Suppressor macrophage treated with lipopolysaccharide for 1 hour (primary cell): ENCODE data around the gene ADAMTS6.
A peak's percentile ranks its signal among the peaks of the same experiment; 100 is the strongest.
"Not testable (repeated sequence)": the region's sequence is repeated elsewhere in the genome, so short reads cannot be mapped to it uniquely, and the experiment has no call there.

Source experiments
- DNase-seq, 3 donors: peaks; one replicate each; pipeline ENCODE4 v3.0.0-alpha.2; 2020 to 2022

Gene ADAMTS6, protein sequence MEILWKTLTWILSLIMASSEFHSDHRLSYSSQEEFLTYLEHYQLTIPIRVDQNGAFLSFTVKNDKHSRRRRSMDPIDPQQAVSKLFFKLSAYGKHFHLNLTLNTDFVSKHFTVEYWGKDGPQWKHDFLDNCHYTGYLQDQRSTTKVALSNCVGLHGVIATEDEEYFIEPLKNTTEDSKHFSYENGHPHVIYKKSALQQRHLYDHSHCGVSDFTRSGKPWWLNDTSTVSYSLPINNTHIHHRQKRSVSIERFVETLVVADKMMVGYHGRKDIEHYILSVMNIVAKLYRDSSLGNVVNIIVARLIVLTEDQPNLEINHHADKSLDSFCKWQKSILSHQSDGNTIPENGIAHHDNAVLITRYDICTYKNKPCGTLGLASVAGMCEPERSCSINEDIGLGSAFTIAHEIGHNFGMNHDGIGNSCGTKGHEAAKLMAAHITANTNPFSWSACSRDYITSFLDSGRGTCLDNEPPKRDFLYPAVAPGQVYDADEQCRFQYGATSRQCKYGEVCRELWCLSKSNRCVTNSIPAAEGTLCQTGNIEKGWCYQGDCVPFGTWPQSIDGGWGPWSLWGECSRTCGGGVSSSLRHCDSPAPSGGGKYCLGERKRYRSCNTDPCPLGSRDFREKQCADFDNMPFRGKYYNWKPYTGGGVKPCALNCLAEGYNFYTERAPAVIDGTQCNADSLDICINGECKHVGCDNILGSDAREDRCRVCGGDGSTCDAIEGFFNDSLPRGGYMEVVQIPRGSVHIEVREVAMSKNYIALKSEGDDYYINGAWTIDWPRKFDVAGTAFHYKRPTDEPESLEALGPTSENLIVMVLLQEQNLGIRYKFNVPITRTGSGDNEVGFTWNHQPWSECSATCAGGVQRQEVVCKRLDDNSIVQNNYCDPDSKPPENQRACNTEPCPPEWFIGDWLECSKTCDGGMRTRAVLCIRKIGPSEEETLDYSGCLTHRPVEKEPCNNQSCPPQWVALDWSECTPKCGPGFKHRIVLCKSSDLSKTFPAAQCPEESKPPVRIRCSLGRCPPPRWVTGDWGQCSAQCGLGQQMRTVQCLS (N-terminal part only)

DNA sequence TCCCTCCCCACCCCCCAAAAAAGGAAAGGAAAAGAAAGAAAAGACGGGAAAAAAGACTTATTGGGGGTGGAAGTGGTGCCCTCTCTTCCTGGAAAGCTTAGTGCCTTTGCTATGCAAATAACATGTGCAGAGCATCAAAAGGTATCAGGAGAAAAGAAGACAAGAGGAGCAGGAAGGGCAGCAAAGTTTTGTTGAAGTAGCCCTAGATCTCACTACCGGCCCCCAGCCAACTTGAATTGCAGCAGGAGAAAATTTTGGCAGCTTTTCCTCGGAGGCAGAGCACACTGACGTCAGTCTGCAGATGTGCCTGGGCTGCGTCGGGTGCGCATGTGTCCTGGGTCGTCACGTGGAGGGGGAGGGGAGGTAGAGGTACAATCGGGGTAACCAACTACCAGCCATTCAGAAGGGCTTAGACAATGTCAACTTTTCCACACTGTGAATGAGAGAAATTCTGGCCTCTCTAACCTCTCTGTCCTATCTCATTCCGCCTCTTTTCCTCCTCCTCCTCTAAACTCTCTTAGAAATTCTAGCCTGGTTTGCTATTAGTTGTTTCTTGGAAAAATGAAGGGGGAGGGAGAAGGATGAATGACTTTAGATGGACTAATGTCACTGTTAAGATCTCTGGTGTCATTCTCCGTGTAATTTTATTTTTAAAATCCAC, at the start of gene ADAMTS6:
TSS of gene ADAMTS6 (minus strand) at position 286 of the 661 bp plus-strand sequence. CDS start 8,247 bp downstream, outside the sequence.
- DNase-seq = peak; percentile 71 to 79 (median 73)

DNA sequence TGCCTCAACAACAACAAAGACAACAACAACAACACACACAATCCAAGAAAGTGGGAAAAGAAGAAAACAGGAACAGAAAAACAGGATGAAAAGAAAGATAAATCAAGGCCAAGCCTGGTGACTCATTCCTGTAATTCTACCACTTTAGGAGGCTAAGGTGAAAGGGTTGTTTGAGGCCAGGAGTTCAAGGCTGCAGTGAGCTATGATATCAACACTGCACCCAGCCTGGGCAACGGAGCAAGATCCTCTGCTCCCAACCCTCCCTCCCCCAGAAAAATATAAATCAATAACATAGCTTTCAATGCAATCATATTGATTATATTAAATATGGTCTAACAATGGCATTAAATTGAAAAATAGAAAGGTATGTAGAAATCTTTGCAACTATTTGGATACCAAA, 49.2 kb upstream of the ADAMTS6 start:
- DNase-seq = no peak

DNA sequence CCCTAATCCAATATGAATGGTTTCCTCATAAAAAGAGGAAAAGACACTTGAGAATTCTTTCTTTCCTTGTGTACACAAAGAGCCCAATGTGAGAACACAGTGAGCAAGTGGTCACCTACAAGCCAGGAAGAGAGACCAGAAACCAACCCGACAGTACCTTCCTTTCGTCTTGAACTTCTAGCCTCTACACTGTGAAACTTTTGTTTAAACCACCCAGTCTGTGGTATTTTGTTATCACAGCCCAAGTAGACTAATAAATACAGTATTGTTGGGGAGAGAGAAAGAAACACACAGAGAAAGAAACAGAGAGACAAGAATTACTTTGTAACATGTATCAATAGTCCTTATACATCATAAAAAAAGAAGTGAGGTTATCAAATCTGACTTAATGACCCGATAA, 44.0 kb upstream of the ADAMTS6 start:
- DNase-seq = no peak

DNA sequence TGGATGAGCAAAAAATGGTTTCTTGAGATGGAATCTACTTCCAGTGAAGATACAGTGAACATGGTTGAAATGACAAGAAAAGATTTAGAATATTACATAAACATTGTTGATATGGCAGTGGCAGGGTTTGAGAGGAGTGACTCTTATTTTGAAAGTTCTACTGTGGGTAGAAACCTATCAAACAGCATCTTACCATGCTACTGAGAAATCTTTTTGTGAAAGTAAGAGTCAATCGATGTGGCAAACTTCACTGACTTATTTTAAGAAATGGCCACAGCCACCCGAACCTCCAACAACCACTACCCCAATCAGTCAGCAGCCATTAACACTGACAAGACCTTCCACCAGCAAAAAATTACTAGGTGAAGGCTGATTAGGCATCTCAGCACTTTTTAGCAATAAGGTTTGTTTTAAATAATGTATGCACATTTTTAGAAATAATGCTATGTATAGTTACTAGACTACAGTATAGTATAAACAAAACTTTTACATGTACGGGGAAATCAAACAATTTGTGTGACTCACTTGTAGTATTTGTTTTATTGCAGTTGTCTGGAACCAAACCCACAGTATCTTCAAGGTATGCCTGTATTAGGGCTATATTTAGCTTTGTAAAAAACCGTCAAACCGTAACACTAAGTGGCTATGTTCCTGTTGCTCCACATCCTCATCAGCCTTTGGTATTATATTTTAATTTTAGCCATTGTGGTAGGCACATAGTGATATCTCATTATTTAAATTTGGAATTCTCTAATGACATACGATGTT, 30.6 kb upstream of the ADAMTS6 start:
- DNase-seq = no peak

DNA sequence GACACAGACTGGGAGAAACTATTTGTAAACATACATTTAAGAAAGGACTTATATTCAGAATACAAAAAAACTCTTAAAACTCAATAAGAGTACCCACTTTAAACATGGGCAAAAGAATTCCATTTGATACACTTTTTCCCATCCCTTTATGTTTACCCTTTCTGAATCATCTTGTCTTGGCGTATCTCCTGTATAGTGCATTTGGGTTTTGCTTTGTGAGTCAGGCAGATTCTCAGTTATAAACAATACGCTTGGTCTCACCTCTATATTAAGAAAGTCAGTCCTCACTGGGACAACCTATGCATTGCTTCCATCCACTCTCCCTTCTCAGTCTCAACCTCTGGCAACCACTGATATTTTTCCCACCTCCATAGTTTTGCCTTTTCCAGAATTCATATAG, 27.3 kb upstream of the ADAMTS6 start:
- DNase-seq = no peak

DNA sequence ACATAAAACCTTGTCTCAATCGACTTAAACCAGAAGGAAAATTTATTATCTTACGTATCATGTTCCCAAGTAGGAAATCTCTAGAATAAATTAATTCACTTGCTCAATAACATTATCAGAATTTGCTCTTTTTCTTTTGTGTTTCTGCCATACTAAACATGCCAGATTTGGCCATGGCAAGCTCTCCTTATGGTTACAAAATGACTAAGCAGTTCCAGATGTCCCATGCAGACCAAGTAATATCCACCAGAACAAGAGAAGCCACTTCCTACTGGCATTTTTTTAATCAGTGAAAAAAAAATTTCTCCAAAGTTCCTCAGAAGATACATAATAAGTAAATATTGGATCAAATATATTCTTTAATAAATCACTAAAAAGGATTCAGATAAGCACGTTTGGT, 25.2 kb upstream of the ADAMTS6 start:
- DNase-seq = no peak

DNA sequence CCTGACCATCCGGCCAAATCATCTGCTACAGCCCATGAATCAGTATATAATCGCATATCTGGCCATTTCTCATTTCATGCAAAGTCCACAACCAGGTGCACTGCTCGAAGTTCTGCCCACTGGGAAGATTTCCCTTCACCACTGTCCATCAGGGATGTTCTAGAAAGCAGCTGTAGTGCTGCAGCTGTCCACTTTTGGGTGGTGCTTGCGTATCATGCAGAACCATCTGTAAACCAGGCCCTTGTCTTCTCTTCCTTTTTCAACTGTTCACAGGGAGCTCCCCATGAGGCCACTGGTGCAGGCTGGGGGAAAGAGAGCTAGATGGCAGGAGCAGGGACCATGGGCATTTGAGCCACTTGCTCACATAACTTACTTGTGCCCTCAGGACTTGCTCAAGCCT, 7.4 kb upstream of the ADAMTS6 start:
- no peak for DNase-seq

DNA sequence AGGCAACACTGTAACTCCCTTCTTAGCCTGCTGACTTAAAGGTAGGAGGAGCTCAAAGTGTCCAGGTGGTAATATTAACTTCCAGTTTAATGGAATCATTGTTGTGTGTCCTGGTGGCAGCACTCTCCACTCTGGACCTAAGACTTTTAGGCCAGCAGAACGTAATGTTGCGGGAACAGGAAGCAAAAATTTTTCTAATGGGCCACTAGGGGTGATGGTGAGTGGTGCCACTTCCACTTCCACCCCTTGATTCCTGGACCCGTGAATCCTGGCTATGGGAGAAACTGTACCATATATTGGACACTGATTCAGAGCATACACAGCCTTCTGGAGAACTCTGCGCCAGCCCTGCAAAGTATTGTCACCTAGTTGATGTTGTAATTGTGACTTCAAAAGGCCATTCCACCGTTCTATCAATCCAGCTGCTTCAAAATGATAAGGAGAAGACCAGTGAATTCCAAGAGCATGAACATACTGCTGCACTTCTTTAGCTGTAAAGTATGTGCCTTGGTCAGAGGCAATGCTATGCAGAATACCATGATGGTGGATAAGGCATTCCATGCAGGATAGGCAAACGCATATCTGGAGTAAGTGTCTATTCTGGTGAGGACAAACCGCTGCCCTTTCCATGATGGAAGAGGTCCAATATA, 6.4 kb upstream of the ADAMTS6 start:
- not testable (repeated sequence) for DNase-seq

DNA sequence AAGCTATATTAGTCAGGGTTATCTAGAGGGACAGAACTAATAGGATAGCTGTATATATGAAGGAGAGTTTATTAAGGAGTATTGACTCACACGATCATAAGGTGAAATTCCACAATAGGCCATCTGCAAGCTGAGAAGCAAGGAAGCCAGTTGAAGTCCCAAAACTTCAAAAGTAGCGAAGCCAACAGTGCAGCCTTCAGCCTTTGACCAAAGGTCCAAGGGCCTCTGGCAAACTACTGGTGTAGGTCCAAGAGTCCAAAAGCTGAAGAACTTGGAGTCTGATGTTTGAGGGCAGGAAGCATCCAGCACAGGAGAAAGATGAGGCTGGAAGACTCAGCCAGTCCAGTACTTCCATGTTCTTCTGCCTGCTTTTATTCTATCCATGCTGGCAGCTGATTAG, 5.1 kb upstream of the ADAMTS6 start:
- DNase-seq = not testable (repeated sequence)

DNA sequence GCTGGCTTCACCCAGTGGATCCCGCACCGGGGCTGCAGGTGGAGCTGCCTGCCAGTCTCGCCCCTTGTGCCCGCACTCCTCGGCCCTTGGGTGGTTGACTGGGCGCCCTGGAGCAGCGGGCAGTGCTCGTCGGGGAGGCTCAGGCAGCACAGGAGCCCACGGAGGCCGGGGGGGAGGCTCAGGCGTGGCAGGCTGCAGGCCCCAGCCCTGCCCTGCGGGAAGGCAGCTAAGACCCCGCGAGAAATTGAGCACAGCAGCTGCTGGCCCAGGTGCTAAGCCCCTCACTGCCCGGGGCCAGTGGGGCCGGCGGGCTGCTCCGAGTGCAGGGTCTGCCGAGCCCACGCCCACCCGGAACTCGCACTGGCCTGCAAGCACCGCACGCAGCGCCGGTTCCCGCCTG, 3.7 kb upstream of the ADAMTS6 start:
- no peak for DNase-seq

DNA sequence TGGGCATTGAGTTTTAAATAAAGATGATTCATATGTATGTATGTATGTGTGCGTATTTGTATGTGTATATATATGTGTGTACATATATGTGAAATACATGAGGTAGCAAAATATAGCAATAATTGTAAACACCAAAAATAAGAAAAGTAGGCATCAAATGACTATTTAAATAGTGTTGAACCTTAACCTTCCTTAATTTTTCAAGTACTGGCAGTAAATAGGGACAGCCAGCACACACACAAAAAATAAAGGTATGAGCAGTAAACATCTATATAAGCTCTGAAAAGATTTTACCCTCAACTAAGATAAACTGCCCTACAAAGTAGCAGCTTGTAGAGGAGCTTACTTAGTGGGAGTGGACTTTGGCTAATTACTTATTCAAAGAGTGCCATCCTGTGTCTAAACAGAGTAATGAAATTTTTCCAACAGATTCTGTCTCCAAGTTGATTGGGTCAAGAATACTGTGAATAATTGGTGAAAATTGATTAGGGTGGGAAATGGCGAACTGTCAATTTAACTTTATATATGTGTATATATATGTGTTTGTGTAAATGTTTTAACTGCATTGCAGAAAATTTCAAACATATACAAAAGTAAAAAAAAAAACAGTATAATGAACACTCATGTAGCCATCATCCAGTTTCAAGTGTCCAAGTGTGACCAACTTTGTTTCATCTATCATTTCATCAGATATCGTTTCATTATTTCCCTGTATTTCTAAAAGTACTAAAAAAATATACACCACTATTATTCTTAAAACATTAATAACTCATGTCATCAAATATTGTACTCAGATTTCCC, 2.0 kb upstream of the ADAMTS6 start:
- peak; percentile 52 to 82 (median 81) for DNase-seq

DNA sequence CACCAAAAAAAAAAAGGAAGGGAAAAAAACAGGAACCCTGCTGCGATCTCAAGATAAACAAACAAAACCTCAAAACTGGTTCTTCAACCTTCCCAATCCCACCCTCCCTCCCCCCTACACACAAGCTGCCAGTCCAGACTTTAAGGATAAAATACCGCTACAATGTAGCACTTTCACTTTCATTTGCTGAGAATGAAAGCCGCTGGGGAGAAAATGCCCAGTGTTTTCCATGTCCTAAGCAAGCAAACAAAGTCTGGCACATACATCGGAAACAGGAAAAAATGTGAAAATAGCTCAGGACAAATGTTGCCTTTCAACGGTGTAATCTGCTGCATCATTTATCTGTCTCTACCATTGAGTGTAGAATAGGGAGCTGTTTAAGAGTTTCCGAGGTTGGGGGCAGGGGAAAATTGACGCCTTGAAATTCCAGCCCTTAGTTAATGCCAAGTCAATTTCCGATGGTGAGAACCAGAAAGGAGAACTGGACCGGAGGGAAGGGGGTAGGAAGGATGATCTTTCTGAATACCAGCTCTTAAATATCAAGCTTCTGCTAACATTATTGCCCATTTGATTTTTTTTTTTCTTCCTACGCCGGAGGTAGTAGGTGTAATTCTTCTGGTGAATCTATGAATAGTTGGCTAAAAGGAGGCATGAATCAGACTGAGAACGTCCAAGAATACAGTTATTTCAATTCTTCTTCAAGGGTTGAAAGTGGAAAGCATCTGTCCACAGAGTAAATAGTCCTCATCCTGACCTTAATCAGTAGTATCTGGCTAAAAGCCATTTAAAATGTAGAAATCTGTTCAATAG, 1.2 kb upstream of the ADAMTS6 start:
- peak; percentile 32 to 55 (median 52) for DNase-seq

DNA sequence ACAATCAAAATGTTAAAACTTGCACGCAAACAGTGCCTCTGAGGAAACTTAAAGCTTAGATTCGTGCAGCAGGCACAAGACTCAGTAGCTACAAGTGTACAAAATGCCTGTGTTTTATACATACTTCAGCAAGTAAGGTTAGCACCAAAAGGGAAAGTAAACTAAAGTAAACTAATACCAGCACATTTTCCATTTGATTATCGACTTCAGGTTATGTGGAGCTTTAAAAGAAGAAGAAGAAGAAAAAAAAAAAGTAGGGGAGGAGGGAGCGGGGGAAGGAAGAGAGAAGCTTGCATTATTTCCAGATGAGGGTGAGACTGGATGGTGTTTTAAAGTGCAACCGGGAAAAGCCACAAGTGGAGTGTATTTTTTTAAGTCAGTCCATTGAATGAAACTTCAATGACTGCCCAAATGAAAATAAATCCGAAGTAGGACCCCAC, 596 bp upstream of the ADAMTS6 start:
- DNase-seq = peak in 1 of 3 donors; percentile 7

DNA sequence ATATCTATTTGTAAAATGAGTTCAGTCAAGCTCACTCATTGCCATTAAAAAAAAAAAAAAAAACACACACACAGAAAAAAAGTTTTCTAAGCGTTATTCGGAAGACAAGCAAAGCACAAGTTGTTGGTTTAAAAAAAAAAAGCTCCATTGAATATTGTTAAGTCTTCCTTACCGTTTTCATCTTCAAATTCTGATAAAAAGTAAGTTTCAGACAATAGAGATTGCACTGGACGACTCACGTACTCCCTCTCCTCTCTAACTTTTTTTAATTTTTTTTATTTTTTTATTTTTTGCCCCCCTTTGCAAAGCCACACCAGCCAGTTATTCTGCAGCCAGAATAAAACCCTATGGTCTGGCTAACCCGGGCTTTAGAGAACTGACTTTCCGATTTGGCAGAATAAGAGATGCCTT, 544 bp downstream of the ADAMTS6 start:
- no peak for DNase-seq

DNA sequence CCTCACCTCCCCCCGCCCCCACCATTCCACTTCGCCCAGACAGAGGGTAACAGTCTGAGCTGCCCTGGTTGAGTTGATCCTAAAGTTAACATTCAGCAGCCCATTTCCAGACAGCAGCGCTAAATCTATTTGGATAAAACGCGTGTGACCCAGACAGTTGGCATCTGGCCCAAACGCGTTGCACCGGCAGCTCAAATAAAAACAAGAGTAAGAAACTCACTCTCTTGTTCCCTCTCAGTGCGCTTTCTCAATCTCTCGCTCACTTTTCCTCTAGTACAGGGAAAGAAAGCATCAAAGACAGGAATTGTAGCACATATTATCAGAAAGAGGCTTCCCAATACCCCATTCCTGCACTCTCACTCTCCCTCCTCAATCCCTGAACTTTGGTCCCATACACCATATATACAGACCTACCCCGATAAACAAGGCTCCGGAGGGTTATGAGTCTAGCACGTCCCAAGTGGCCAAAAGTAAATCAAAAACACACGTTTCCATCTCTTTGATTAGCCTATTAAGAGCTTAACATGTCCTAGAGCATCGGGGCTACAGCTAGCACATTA, 1.3 kb downstream of the ADAMTS6 start:
- DNase-seq = peak in 2 of 3 donors; percentile 26 to 32

DNA sequence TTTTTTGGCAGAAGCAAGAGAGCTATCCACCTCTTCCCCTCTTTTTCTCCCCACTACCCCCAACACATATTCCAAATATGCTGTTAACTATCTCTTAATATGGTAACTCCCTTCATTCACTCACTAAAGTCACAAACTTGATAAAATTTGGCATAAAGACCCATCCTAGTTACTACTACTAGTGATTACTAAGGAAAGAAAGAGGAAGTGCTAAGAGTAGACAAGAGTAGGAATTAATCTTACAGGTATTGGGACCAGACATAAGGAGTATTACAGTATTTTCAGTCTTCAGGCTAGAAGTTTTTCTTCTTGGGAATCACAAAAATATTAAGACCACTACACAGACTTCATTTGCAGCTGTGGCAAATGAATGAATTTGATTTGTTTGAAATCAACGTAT, 2.2 kb downstream of the ADAMTS6 start:
- DNase-seq = no peak

DNA sequence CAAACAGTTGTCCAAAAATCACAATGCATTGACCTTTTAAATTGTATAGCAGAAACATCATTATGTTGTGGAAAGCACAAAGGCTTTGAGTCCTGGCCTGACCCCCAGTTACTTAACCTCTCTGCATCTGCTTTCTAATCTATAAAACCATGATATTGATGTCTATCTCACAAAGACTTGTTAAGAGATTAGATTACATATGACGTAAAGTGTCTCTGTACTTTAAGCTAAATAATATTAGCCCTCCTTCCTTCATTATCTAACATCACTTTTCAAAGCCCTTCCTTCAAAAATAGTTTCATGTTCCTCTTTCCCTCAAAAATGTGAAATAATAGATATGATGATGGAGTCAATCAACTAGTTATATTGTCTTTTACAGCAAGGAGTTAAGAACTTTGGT, 3.4 kb downstream of the ADAMTS6 start:
- no peak for DNase-seq

DNA sequence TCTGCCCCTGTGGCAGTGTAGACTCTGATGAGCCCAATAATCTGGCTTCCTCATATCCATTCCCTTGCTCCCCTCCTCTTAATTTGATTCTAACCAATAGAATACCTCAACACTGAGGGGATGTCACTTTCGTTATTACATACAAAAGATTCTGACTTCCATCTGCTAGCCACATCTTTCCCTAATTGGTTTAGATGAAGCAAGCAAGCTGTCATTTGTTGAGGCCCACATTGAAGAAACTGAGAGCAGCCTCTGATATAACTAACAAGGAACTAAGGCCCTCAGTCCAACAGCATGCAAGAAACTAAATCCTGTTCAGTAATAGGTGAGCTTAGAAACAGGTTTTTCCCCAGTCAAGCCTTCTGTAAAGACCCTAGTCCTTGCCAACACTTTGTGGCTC, 5.8 kb downstream of the ADAMTS6 start:
- DNase-seq = no peak

DNA sequence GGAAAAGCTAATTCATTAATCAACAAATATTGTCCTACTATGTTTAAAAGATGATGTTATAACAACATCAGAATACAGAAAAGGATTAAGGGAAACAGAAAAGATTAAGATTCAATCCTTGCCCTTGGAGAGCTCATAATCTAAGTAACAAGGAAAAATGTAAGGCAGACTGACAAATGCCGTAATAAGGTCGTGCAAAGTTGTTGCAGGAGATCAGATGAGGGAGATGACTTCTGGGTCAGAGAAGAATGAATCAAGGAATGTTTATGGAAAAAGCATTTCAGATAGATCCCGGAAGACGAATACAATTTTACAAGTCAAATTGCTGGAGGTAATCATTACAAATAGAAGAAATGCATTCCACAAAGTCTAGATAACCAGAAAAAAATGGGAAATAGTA, 6.4 kb downstream of the ADAMTS6 start:
- DNase-seq = no peak
